Measurements from ENCODE around the gene IFNK. TPM values are rescaled to one million over a fixed set of nuclear protein-coding genes. Genes with fewer than 3 reads are reported as not detected.

Gene IFNK
- polyA plus RNA-seq, 4 donors = 0.06 TPM; not detected in 3

- no peak for DNase-seq (ENCODE audit: low read depth in 4 of 4, low spot score in 3 of 4)
Observed at GRCh38 chr9:27572061-27572460, 48.0 kb downstream of the IFNK start.

GRCh38 chr9:27572566-27572917, 48.5 kb downstream of the IFNK start:
- peak in 3 of 4 donors; percentile 16 to 30 (median 27) for DNase-seq (ENCODE audit: low read depth in 4 of 4, low spot score in 3 of 4)

- DNase-seq (ENCODE audit: low read depth in 4 of 4, low spot score in 3 of 4) = peak in 1 of 4 donors; percentile 66
Observed at GRCh38 chr9:27572918-27573633, 49.0 kb downstream of the IFNK start, which contains the start of gene C9orf72. Gene C9orf72, minus strand, starts transcription at chr9:27573481. Its CDS starts 6,361 bp downstream, at chr9:27567120.

GRCh38 chr9:27573634-27574590, 49.8 kb downstream of the IFNK start:
- DNase-seq (ENCODE audit: low read depth in 4 of 4, low spot score in 3 of 4) = peak; percentile 90 to 97 (median 94)

Other genes starting within 250 kb of the IFNK start
- under 1 TPM in 3 of 4 donors, not detected in 1; 0.28 to 0.31 (median 0.31) TPM for gene EQTN, start 227.1 kb upstream of the IFNK start, polyA plus RNA-seq (ENCODE audit: insufficient read length in 4 of 4)
- gene MOB3B, start 5.5 kb downstream of the IFNK start, polyA plus RNA-seq (ENCODE audit: insufficient read length in 4 of 4) = 10 to 100 TPM; 21.3 to 27.5 (median 27.1) TPM
- 10 to 100 TPM; 21.1 to 22.1 (median 21.6) TPM for gene C9orf72, start 49.2 kb downstream of the IFNK start, polyA plus RNA-seq (ENCODE audit: insufficient read length in 4 of 4)

Data from right renal pelvis (tissue), 4 donors.